IMR-90 (cell line): ENCODE measurements around the gene ANXA2.

Experiments used
- BHLHE40 ChIP-seq: fragments of 150-350 bp; IDR thresholded peaks from 2 replicates; pipeline ENCODE4 v1.6.1; 2016; ENCODE audit warnings: mild to moderate bottlenecking, low read depth, low read length
- CEBPB ChIP-seq: IDR thresholded peaks from 2 replicates; pipeline ENCODE4 v1.6.1; 2012; ENCODE audit warnings: low read depth, low read length, improper control_type of control experiment
- MAFK ChIP-seq: IDR thresholded peaks from 2 replicates; pipeline ENCODE4 v1.6.1; 2012; ENCODE audit warnings: low read depth, low read length, improper control_type of control experiment
- MAZ ChIP-seq: IDR thresholded peaks from 2 replicates; pipeline ENCODE4 v1.6.1; 2012; ENCODE audit warnings: low read depth, mild to moderate bottlenecking, low read length, improper control_type of control experiment, moderate library complexity, borderline replicate concordance
- POLR2A ChIP-seq: IDR thresholded peaks from 2 replicates; pipeline ENCODE4 v1.6.1; 2012; ENCODE audit warnings: mild to moderate bottlenecking, low read depth, low read length
- RAD21 ChIP-seq: IDR thresholded peaks from 2 replicates; pipeline ENCODE4 v1.6.1; 2012; ENCODE audit warnings: low read length, improper control_type of control experiment
- RFX5 ChIP-seq: IDR thresholded peaks from 2 replicates; pipeline ENCODE4 v1.8.0; 2012; ENCODE audit warnings: low read depth, mild to moderate bottlenecking, low read length, moderate library complexity
- SMC3 ChIP-seq: fragments of 150-350 bp; IDR thresholded peaks from 2 replicates; pipeline ENCODE4 v1.6.1; 2016; ENCODE audit warnings: low read depth, mild to moderate bottlenecking, antibody characterized with exemption, low read length, moderate library complexity
- TF ChIP-seq, protein P1 (sequence below): conservative IDR thresholded peaks from 2 replicates; pipeline ENCODE4 v1.5.1; 2012; ENCODE audit warnings: mild to moderate bottlenecking, low read depth, low read length, improper control_type of control experiment
- TF ChIP-seq, protein P2 (sequence below): fragments of 150-350 bp; IDR thresholded peaks from 2 replicates; pipeline ENCODE4 v1.6.1; 2016; ENCODE audit warnings: low read depth, mild to moderate bottlenecking, low read length, moderate library complexity, borderline replicate concordance

DNA sequence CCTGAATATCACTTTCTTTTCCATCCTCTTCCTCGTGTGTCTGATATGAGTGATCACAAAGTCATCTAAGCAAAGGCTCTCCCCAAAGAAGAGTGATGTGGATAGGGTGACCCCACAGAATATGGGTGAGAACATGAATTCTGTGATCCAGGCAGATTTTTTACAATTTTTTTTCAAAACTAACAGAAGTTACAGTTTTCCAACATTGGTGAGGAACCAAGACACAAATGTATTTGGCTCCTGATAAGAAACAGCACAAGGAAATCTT, 27.0 kb downstream of the ANXA2 start:
- TF ChIP-seq, protein P1, sequence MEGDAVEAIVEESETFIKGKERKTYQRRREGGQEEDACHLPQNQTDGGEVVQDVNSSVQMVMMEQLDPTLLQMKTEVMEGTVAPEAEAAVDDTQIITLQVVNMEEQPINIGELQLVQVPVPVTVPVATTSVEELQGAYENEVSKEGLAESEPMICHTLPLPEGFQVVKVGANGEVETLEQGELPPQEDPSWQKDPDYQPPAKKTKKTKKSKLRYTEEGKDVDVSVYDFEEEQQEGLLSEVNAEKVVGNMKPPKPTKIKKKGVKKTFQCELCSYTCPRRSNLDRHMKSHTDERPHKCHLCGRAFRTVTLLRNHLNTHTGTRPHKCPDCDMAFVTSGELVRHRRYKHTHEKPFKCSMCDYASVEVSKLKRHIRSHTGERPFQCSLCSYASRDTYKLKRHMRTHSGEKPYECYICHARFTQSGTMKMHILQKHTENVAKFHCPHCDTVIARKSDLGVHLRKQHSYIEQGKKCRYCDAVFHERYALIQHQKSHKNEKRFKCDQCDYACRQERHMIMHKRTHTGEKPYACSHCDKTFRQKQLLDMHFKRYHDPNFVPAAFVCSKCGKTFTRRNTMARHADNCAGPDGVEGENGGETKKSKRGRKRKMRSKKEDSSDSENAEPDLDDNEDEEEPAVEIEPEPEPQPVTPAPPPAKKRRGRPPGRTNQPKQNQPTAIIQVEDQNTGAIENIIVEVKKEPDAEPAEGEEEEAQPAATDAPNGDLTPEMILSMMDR: no peak
- no peak for TF ChIP-seq RFX5
- TF ChIP-seq, protein P2, sequence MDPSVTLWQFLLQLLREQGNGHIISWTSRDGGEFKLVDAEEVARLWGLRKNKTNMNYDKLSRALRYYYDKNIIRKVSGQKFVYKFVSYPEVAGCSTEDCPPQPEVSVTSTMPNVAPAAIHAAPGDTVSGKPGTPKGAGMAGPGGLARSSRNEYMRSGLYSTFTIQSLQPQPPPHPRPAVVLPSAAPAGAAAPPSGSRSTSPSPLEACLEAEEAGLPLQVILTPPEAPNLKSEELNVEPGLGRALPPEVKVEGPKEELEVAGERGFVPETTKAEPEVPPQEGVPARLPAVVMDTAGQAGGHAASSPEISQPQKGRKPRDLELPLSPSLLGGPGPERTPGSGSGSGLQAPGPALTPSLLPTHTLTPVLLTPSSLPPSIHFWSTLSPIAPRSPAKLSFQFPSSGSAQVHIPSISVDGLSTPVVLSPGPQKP: no peak
- TF ChIP-seq CEBPB: no peak
- TF ChIP-seq SMC3: no peak
- no peak for TF ChIP-seq MAFK
- no peak for TF ChIP-seq POLR2A
- no peak for TF ChIP-seq RAD21
- TF ChIP-seq MAZ: no peak
- TF ChIP-seq BHLHE40: no peak
